Astrocyte (in vitro differentiated cells and primary cell): ENCODE measurements around the gene MKLN1. TPM values are rescaled to one million over a fixed set of nuclear protein-coding genes. Genes with fewer than 3 reads are reported as not detected.

Experiments used
- DNase-seq: peaks from one replicate; pipeline ENCODE4 v3.0.0-alpha.2; 2010; ENCODE audit warnings: low read depth
- FAIRE-seq: peaks from 2 replicates; lab custom pipeline; 2011; peaks lifted over from hg19 to GRCh38; lab: Jason Lieb, UNC
- H2AFZ ChIP-seq: 2 replicates; pipeline ENCODE4 v1.6.0; 2012; ENCODE audit warnings: low read depth, low read length, inconsistent platforms
- H3K27ac ChIP-seq: 2 replicates; pipeline ENCODE4 v1.5.1; 2011; ENCODE audit warnings: low read depth, low read length, inconsistent platforms
- H3K27me3 ChIP-seq: 2 replicates; pipeline ENCODE4 v1.6.0; 2011; ENCODE audit warnings: low read length, inconsistent platforms; ENCODE audit not compliant: insufficient read depth
- H3K36me3 ChIP-seq: 2 replicates; pipeline ENCODE4 v1.5.1; 2011; ENCODE audit warnings: low read length, inconsistent platforms; ENCODE audit not compliant: insufficient read depth
- H3K4me1 ChIP-seq: 2 replicates; pipeline ENCODE4 v1.5.1; 2011; ENCODE audit warnings: low read length, inconsistent platforms; ENCODE audit not compliant: insufficient read depth
- H3K4me2 ChIP-seq: 2 replicates; pipeline ENCODE4 v1.6.0; 2012; ENCODE audit warnings: low read length, inconsistent platforms
- H3K4me3 ChIP-seq: 2 replicates; pipeline ENCODE4 v1.5.1; 2011; ENCODE audit warnings: low read depth, mild to moderate bottlenecking, low read length, inconsistent platforms; ENCODE audit not compliant: insufficient read depth
- H3K79me2 ChIP-seq: 2 replicates; pipeline ENCODE4 v1.6.0; 2012; ENCODE audit warnings: mild to moderate bottlenecking, low read length, inconsistent platforms; ENCODE audit not compliant: insufficient read depth
- H3K9ac ChIP-seq: 2 replicates; pipeline ENCODE4 v1.6.0; 2012; ENCODE audit warnings: mild to moderate bottlenecking, low read length, inconsistent platforms
- H3K9me3 ChIP-seq: 2 replicates; pipeline ENCODE4 v1.5.1; 2012; ENCODE audit warnings: low read depth, mild to moderate bottlenecking, low read length, inconsistent platforms; ENCODE audit not compliant: insufficient read depth
- H4K20me1 ChIP-seq: 2 replicates; pipeline ENCODE4 v1.6.0; 2012; ENCODE audit warnings: low read length, inconsistent platforms; ENCODE audit not compliant: insufficient read depth
- H3K27ac Mint-ChIP-seq: one replicate; pipeline ENCODE4 v1.8.0; 2021; ENCODE audit warnings: mild to moderate bottlenecking, mixed read lengths; ENCODE audit not compliant: unreplicated experiment
- H3K27me3 Mint-ChIP-seq: one replicate; pipeline ENCODE4 v1.8.0; 2021; ENCODE audit warnings: low read depth, mixed read lengths; ENCODE audit not compliant: unreplicated experiment
- H3K36me3 Mint-ChIP-seq: one replicate; pipeline ENCODE4 v1.8.0; 2021; ENCODE audit warnings: low read depth, mixed read lengths; ENCODE audit not compliant: unreplicated experiment
- H3K4me1 Mint-ChIP-seq: one replicate; pipeline ENCODE4 v1.8.0; 2021; ENCODE audit warnings: low read depth, mixed read lengths; ENCODE audit not compliant: unreplicated experiment
- H3K4me3 Mint-ChIP-seq: one replicate; pipeline ENCODE4 v1.8.0; 2021; ENCODE audit warnings: mild to moderate bottlenecking, moderate library complexity, mixed read lengths; ENCODE audit not compliant: unreplicated experiment
- H3K9me3 Mint-ChIP-seq: one replicate; pipeline ENCODE4 v1.8.0; 2021; ENCODE audit warnings: mild to moderate bottlenecking, mixed read lengths; ENCODE audit not compliant: unreplicated experiment
- EZH2 ChIP-seq: IDR thresholded peaks from 2 replicates; pipeline ENCODE4 v1.6.1; 2012; ENCODE audit warnings: mild to moderate bottlenecking, low read length, inconsistent platforms; ENCODE audit not compliant: insufficient read depth
- total RNA-seq: library from RNA; stranded (reverse); gene quantifications from 2 replicates; pipeline ENCODE4 v1.2.1, GENCODE V29; 2021
- TF ChIP-seq, protein P1 (sequence below): IDR thresholded peaks from 2 replicates; pipeline ENCODE4 v1.5.1; 2011; ENCODE audit warnings: low read depth, mild to moderate bottlenecking, inconsistent platforms, low read length, moderate library complexity; ENCODE audit not compliant: insufficient read depth

Gene MKLN1
- total RNA-seq, 1 donor from 2014 or later = 48.0 TPM

DNA sequence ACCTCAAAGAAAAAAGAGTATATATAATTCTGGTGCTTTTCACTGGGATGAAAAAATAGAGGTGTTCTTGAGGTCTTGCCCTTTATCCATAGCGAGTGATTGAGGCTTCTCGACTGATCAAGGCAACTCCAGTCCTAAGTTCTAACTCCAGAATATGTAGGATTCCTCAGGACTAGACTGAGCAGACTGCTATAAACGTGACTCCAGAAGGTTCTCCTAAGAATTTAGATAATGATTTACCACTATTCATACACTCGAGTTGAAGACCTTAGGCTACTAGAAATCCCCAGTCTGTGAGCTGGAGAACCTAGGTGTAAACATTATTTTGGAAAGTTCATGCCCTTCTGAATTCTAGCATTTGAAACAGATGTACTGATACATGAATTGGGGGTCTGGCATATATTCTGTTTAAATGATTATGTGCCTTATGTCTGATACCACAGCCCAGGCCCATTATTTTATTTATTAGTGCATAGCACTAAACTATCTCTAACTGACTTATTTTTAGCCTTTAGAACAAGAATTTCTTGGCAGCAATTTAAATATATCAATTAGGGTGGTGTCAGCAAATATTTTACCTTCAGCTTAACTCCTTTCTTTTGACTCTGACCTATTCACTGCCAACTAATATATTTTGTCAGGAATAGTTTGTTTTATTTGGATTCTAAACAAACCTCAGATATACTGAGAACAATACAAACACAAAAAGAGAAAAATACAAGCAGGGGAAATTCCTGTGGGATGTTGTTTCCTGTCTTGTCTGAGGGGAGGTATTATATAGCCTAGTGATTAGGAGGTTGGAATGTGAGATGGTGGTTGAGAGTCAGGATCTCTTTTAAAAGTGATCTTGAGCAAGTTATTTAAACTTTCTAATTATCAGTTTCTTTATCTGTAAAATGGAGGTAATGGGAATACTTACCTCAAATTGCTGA is 153.0 kb downstream of the MKLN1 start:
- H3K36me3 ChIP-seq = peaks cover 4% of the 10 kb centered on the region
- TF ChIP-seq, protein P1, sequence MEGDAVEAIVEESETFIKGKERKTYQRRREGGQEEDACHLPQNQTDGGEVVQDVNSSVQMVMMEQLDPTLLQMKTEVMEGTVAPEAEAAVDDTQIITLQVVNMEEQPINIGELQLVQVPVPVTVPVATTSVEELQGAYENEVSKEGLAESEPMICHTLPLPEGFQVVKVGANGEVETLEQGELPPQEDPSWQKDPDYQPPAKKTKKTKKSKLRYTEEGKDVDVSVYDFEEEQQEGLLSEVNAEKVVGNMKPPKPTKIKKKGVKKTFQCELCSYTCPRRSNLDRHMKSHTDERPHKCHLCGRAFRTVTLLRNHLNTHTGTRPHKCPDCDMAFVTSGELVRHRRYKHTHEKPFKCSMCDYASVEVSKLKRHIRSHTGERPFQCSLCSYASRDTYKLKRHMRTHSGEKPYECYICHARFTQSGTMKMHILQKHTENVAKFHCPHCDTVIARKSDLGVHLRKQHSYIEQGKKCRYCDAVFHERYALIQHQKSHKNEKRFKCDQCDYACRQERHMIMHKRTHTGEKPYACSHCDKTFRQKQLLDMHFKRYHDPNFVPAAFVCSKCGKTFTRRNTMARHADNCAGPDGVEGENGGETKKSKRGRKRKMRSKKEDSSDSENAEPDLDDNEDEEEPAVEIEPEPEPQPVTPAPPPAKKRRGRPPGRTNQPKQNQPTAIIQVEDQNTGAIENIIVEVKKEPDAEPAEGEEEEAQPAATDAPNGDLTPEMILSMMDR = no peak
- TF ChIP-seq EZH2 = no peak
- H3K36me3 Mint-ChIP-seq = peaks cover 6% of the 10 kb centered on the region
- no peaks in the 10 kb centered on the region for H3K9me3 ChIP-seq
- DNase-seq = peak; percentile 70
- H3K4me3 ChIP-seq = no peak overlapping the region
- peaks cover 13% of the 10 kb centered on the region for H3K4me1 ChIP-seq
- no peaks in the 10 kb centered on the region for H3K9me3 Mint-ChIP-seq
- peak; percentile 63 for FAIRE-seq
- H3K27me3 Mint-ChIP-seq = no peaks in the 10 kb centered on the region
- peaks cover 33% of the 10 kb centered on the region for H3K4me1 Mint-ChIP-seq
- H2AFZ ChIP-seq = no peak overlapping the region
- peak overlapping the region; percentile 43 for H3K4me2 ChIP-seq
- peaks cover 5% of the 10 kb centered on the region for H4K20me1 ChIP-seq
- H3K4me3 Mint-ChIP-seq = peak overlapping the region; percentile 16
- no peaks in the 10 kb centered on the region for H3K27me3 ChIP-seq
- no peak overlapping the region for H3K9ac ChIP-seq
- no peaks in the 10 kb centered on the region for H3K79me2 ChIP-seq
- peak overlapping the region; percentile 27 for H3K27ac ChIP-seq
- H3K27ac Mint-ChIP-seq = peak overlapping the region; percentile 87

- peaks cover 13% of the 10 kb centered on the region for H3K4me1 ChIP-seq
- no peak overlapping the region for H3K9ac ChIP-seq
- no peak for FAIRE-seq
- Mint-ChIP-seq H3K27me3 (no peaks in the 10 kb centered on the region), H3K36me3 (peaks cover 6% of the 10 kb centered on the region), H3K4me3 (no peak overlapping the region), H3K9me3 (no peaks in the 10 kb centered on the region), H3K27ac (no peak overlapping the region), H3K4me1 (peaks cover 40% of the 10 kb centered on the region)
- no peak for DNase-seq
- H3K79me2 ChIP-seq = no peaks in the 10 kb centered on the region
- H2AFZ ChIP-seq = no peak overlapping the region
- TF ChIP-seq, protein P1 = no peak
- no peak for TF ChIP-seq EZH2
- no peak overlapping the region for H3K27ac ChIP-seq
- H3K4me3 ChIP-seq = no peak overlapping the region
- peaks cover 5% of the 10 kb centered on the region for H4K20me1 ChIP-seq
- H3K27me3 ChIP-seq = no peaks in the 10 kb centered on the region
- no peak overlapping the region for H3K4me2 ChIP-seq
- H3K36me3 ChIP-seq = peaks cover 7% of the 10 kb centered on the region
- no peaks in the 10 kb centered on the region for H3K9me3 ChIP-seq
Observed at GRCh38 chr7:131482800-131483199, 155.1 kb downstream of the MKLN1 start.

- H3K4me1 Mint-ChIP-seq = peaks cover 40% of the 10 kb centered on the region
- peak overlapping the region; percentile 75 for H3K27ac Mint-ChIP-seq
- Histone ChIP-seq H2AFZ (no peak overlapping the region), H3K4me1 (peaks cover 13% of the 10 kb centered on the region), H3K79me2 (no peaks in the 10 kb centered on the region), H3K27me3 (no peaks in the 10 kb centered on the region), H3K36me3 (peaks cover 6% of the 10 kb centered on the region), H4K20me1 (peaks cover 5% of the 10 kb centered on the region), H3K9ac (no peak overlapping the region), H3K27ac (no peak overlapping the region), H3K4me3 (no peak overlapping the region), H3K4me2 (no peak overlapping the region), H3K9me3 (no peaks in the 10 kb centered on the region)
- H3K4me3 Mint-ChIP-seq = no peak overlapping the region
- peak; percentile 8 for DNase-seq
- H3K9me3 Mint-ChIP-seq = no peaks in the 10 kb centered on the region
- no peak for FAIRE-seq
- no peaks in the 10 kb centered on the region for H3K27me3 Mint-ChIP-seq
- peaks cover 6% of the 10 kb centered on the region for H3K36me3 Mint-ChIP-seq
- TF ChIP-seq EZH2 = no peak
- TF ChIP-seq, protein P1 = no peak
Observed at GRCh38 chr7:131483586-131483985, 155.9 kb downstream of the MKLN1 start.
